Naive B cell (primary cell): ENCODE data around the gene IGSF9. TPM values are rescaled to one million over a fixed set of nuclear protein-coding genes. Genes with fewer than 3 reads are reported as not detected.

ENCODE experiments used
- ATAC-seq, 2 donors: fragments of 150-1000 bp; cut with Tn5 transposase; 2 replicates each; pipeline ENCODE4 v1.10.0; 2021; ENCODE audit warnings: low read depth in 2 of 2, mild to moderate bottlenecking in 2 of 2, moderate library complexity in 2 of 2
- DNase-seq: peaks from one replicate; pipeline ENCODE4 v3.0.0; 2022
- H3K27ac Mint-ChIP-seq, 6 donors: one replicate each; pipeline ENCODE4 v1.8.0; 2020 to 2022; ENCODE audit warnings: mild to moderate bottlenecking in 6 of 6, mixed read lengths in 6 of 6, moderate library complexity in 5 of 6, inconsistent platforms in 2 of 6
- H3K27me3 Mint-ChIP-seq, 3 donors: one replicate each; pipeline ENCODE4 v1.8.0; 2021 to 2022; ENCODE audit warnings: mixed read lengths in 3 of 3, mild to moderate bottlenecking in 1 of 3
- H3K36me3 Mint-ChIP-seq, 2 donors: one replicate each; pipeline ENCODE4 v1.8.0; 2020 to 2022; ENCODE audit warnings: mixed read lengths in 2 of 2, inconsistent platforms in 1 of 2, mild to moderate bottlenecking in 1 of 2
- H3K4me1 Mint-ChIP-seq, 3 donors: one replicate each; pipeline ENCODE4 v1.8.0; 2020 to 2022; ENCODE audit warnings: mixed read lengths in 3 of 3, inconsistent platforms in 1 of 3, mild to moderate bottlenecking in 1 of 3, moderate library complexity in 1 of 3
- H3K4me3 Mint-ChIP-seq, 8 donors: one replicate each; pipeline ENCODE4 v1.8.0; 2020 to 2022; ENCODE audit warnings: mild to moderate bottlenecking in 8 of 8, mixed read lengths in 8 of 8, moderate library complexity in 8 of 8, inconsistent platforms in 2 of 8
- H3K9me3 Mint-ChIP-seq, 7 donors: one replicate each; pipeline ENCODE4 v1.8.0; 2020 to 2022; ENCODE audit warnings: mixed read lengths in 7 of 7, mild to moderate bottlenecking in 5 of 7, inconsistent platforms in 2 of 7, moderate library complexity in 1 of 7
- polyA plus RNA-seq, 6 donors: library from polyadenylated mRNA; unstranded; fragments of 300-500 nt; fragmentation: Illumina TruSeq; gene quantifications; one replicate each; pipeline ENCODE4 v1.2.3, GENCODE V29; 2021; ENCODE audit warnings: low read depth in 6 of 6

IGSF9 gene
- polyA plus RNA-seq, 6 donors from 2014 or later = 0.16 to 0.97 (median 0.41) TPM; not detected in 2

- Mint-ChIP-seq H3K27me3 (no peaks in the 10 kb centered on the region), H3K27ac (peak overlapping the region; percentile 10 to 84 (median 48)), H3K9me3 (no peaks in the 10 kb centered on the region), H3K4me1 (peaks cover 15 to 28% (median 22%) of the 10 kb centered on the region in 3 donors), H3K4me3 (peak overlapping the region in 6 of 8 donors; percentile 1 to 44 (median 14)), H3K36me3 (peaks cover 0 to 4% of the 10 kb centered on the region in 2 donors)
- DNase-seq = peak; percentile 47
- ATAC-seq = peak; percentile 70 to 75
Measured at GRCh38 chr1:159889202-159889601, 56.2 kb downstream of the IGSF9 start.

GRCh38 chr1:159884296-159884695, 61.1 kb downstream of the IGSF9 start:
- Mint-ChIP-seq H3K27me3 (no peaks in the 10 kb centered on the region), H3K27ac (no peak overlapping the region), H3K36me3 (peaks cover 0 to 4% of the 10 kb centered on the region in 2 donors), H3K9me3 (no peaks in the 10 kb centered on the region), H3K4me3 (no peak overlapping the region), H3K4me1 (peaks cover 4 to 7% (median 4%) of the 10 kb centered on the region in 3 donors)
- ATAC-seq (no peak), DNase-seq (no peak)

- Mint-ChIP-seq H3K4me1 (peaks cover 0 to 2% (median 2%) of the 10 kb centered on the region in 3 donors), H3K27me3 (peaks cover 0 to 6% (median 4%) of the 10 kb centered on the region in 3 donors), H3K36me3 (peaks cover 4 to 7% of the 10 kb centered on the region in 2 donors), H3K9me3 (no peaks in the 10 kb centered on the region), H3K27ac (no peak overlapping the region), H3K4me3 (no peak overlapping the region)
- no peak for DNase-seq
- ATAC-seq = no peak
Measured at GRCh38 chr1:159883134-159883533, 62.3 kb downstream of the IGSF9 start.

GRCh38 chr1:159882527-159882862, 62.9 kb downstream of the IGSF9 start:
- DNase-seq = no peak
- H3K4me1 Mint-ChIP-seq = peaks cover 0 to 2% (median 2%) of the 10 kb centered on the region in 3 donors
- H3K36me3 Mint-ChIP-seq = peaks cover 4 to 7% of the 10 kb centered on the region in 2 donors
- H3K4me3 Mint-ChIP-seq = no peak overlapping the region
- no peak overlapping the region for H3K27ac Mint-ChIP-seq
- H3K27me3 Mint-ChIP-seq = peaks cover 0 to 6% (median 4%) of the 10 kb centered on the region in 3 donors
- ATAC-seq = no peak
- no peaks in the 10 kb centered on the region for H3K9me3 Mint-ChIP-seq

GRCh38 chr1:159881622-159882526, 63.5 kb downstream of the IGSF9 start:
- no peak overlapping the region for H3K4me3 Mint-ChIP-seq
- ATAC-seq = no peak
- no peaks in the 10 kb centered on the region for H3K9me3 Mint-ChIP-seq
- DNase-seq = no peak
- H3K36me3 Mint-ChIP-seq = peaks cover 4 to 7% of the 10 kb centered on the region in 2 donors
- H3K27ac Mint-ChIP-seq = no peak overlapping the region
- peaks cover 0 to 2% (median under 1%) of the 10 kb centered on the region in 3 donors for H3K4me1 Mint-ChIP-seq
- H3K27me3 Mint-ChIP-seq = peaks cover 0 to 6% (median 4%) of the 10 kb centered on the region in 3 donors

GRCh38 chr1:159880430-159880829, 65.0 kb downstream of the IGSF9 start:
- Mint-ChIP-seq H3K27me3 (peaks cover 0 to 6% (median 4%) of the 10 kb centered on the region in 3 donors), H3K4me1 (peaks cover 0 to 2% (median 0%) of the 10 kb centered on the region in 3 donors), H3K27ac (no peak overlapping the region), H3K9me3 (no peaks in the 10 kb centered on the region), H3K4me3 (no peak overlapping the region), H3K36me3 (peaks cover 11 to 15% of the 10 kb centered on the region in 2 donors)
- ATAC-seq (no peak), DNase-seq (no peak)

- H3K4me3 Mint-ChIP-seq = no peak overlapping the region
- H3K9me3 Mint-ChIP-seq = no peaks in the 10 kb centered on the region
- DNase-seq (no peak), ATAC-seq (no peak)
- peaks cover 0 to 2% (median 0%) of the 10 kb centered on the region in 3 donors for H3K4me1 Mint-ChIP-seq
- H3K27me3 Mint-ChIP-seq = peaks cover 0 to 6% (median 4%) of the 10 kb centered on the region in 3 donors
- H3K36me3 Mint-ChIP-seq = peaks cover 11 to 15% of the 10 kb centered on the region in 2 donors
- no peak overlapping the region for H3K27ac Mint-ChIP-seq
Measured at GRCh38 chr1:159879977-159880376, 65.4 kb downstream of the IGSF9 start.

- ATAC-seq (no peak), DNase-seq (no peak)
- Mint-ChIP-seq H3K27ac (no peak overlapping the region), H3K4me3 (no peak overlapping the region), H3K27me3 (peaks cover 3 to 6% (median 4%) of the 10 kb centered on the region in 3 donors), H3K36me3 (peaks cover 7 to 15% of the 10 kb centered on the region in 2 donors), H3K9me3 (no peaks in the 10 kb centered on the region), H3K4me1 (peaks cover 0 to 2% (median 0%) of the 10 kb centered on the region in 3 donors)
Measured at GRCh38 chr1:159879136-159879535, 66.3 kb downstream of the IGSF9 start.

GRCh38 chr1:159877695-159878444, 67.5 kb downstream of the IGSF9 start:
- no peak overlapping the region for H3K27ac Mint-ChIP-seq
- peaks cover 4 to 6% (median 6%) of the 10 kb centered on the region in 3 donors for H3K27me3 Mint-ChIP-seq
- H3K4me1 Mint-ChIP-seq = peaks cover 0 to 2% (median 0%) of the 10 kb centered on the region in 3 donors
- no peak overlapping the region for H3K4me3 Mint-ChIP-seq
- ATAC-seq = no peak
- H3K36me3 Mint-ChIP-seq = peaks cover 7 to 15% of the 10 kb centered on the region in 2 donors
- H3K9me3 Mint-ChIP-seq = no peaks in the 10 kb centered on the region
- DNase-seq = no peak

Other genes with a start within 250 kb of the IGSF9 start
- gene CRP, start 231.0 kb downstream of the IGSF9 start, polyA plus RNA-seq = not detected
- gene DUSP23, start 164.7 kb downstream of the IGSF9 start, polyA plus RNA-seq = 10 to 100 TPM; 24.3 to 31.5 (median 28.7) TPM
- 1 to 10 TPM in 1 of 6 donors, under 1 TPM in 3, not detected in 2; 0.11 to 1.2 (median 0.24) TPM for gene FCRL6, start 143.3 kb downstream of the IGSF9 start, polyA plus RNA-seq
- not detected for gene SLAMF8, start 118.7 kb downstream of the IGSF9 start, polyA plus RNA-seq
- not detected for gene VSIG8, start 83.0 kb downstream of the IGSF9 start, polyA plus RNA-seq
- gene CFAP45, start 45.4 kb downstream of the IGSF9 start, polyA plus RNA-seq = under 1 TPM in 5 of 6 donors, not detected in 1; 0.29 to 0.93 (median 0.41) TPM
- gene TAGLN2, start 20.1 kb downstream of the IGSF9 start, polyA plus RNA-seq = 1,000 to 10,000 TPM; 1,235 to 1,676 (median 1,380) TPM
- gene SLAMF9, start 8.6 kb upstream of the IGSF9 start, polyA plus RNA-seq = not detected
- gene PIGM, start 86.4 kb upstream of the IGSF9 start, polyA plus RNA-seq = 1 to 10 TPM in 5 of 6 donors, under 1 TPM in 1; 0.98 to 2.0 (median 1.5) TPM
- not detected for gene KCNJ10, start 124.5 kb upstream of the IGSF9 start, polyA plus RNA-seq
- under 1 TPM in 1 of 6 donors, not detected in 5; 0.08 TPM for gene KCNJ9, start 135.9 kb upstream of the IGSF9 start, polyA plus RNA-seq
- 10 to 100 TPM; 33.6 to 53.1 (median 47.7) TPM for gene IGSF8, start 153.0 kb upstream of the IGSF9 start, polyA plus RNA-seq
- not detected for gene ATP1A2, start 170.1 kb upstream of the IGSF9 start, polyA plus RNA-seq
- gene ATP1A4, start 206.0 kb upstream of the IGSF9 start, polyA plus RNA-seq = not detected
- gene CASQ1, start 245.0 kb upstream of the IGSF9 start, polyA plus RNA-seq = not detected